Left cardiac atrium (tissue), 4 donors: ENCODE results near the gene ADGRV1. TPM values are rescaled to one million over a fixed set of nuclear protein-coding genes. Genes with fewer than 3 reads are reported as not detected.
A peak's percentile ranks its signal among the peaks of the same experiment; 100 is the strongest.

ENCODE experiments used
- ATAC-seq, 2 donors: fragments of 200-7000 bp; cut with Tn5 transposase; one replicate each; pipeline ENCODE4 v1.9.1; 2020; ENCODE audit warnings: mild to moderate bottlenecking in 2 of 2, moderate library complexity in 2 of 2
- DNase-seq: peaks from one replicate; pipeline ENCODE4 v3.0.0-alpha.2; 2020
- intact Hi-C, 2 donors: fragments of 100-400 bp; cut with DNase I; formaldehyde crosslinking; loops; one replicate each; pipeline versions ENCODE4 v1.14.1 to v1.15.1; 2022 to 2023
- total RNA-seq, 2 donors: library from RNA; stranded (reverse); fragmentation: NEBNext Ultra II Directional; extraction: Animal tissue kit (Norgen Biotek cat#: 25700); gene quantifications; one replicate each; pipeline ENCODE4 v1.2.1, GENCODE V29; 2021
- donor health status: DM: no; HTN: yes; CAD: no.
- donor health status: DM: no; HTN: yes; CAD: no; lungs with severe emphysema.
- donor health status: DM: yes; HTN: yes; CAD: no.
- donor health status: Dilated cardiomyopathy.

ADGRV1 gene
- total RNA-seq, 2 donors from 2014 or later: 0.32 to 0.60 TPM

DNA sequence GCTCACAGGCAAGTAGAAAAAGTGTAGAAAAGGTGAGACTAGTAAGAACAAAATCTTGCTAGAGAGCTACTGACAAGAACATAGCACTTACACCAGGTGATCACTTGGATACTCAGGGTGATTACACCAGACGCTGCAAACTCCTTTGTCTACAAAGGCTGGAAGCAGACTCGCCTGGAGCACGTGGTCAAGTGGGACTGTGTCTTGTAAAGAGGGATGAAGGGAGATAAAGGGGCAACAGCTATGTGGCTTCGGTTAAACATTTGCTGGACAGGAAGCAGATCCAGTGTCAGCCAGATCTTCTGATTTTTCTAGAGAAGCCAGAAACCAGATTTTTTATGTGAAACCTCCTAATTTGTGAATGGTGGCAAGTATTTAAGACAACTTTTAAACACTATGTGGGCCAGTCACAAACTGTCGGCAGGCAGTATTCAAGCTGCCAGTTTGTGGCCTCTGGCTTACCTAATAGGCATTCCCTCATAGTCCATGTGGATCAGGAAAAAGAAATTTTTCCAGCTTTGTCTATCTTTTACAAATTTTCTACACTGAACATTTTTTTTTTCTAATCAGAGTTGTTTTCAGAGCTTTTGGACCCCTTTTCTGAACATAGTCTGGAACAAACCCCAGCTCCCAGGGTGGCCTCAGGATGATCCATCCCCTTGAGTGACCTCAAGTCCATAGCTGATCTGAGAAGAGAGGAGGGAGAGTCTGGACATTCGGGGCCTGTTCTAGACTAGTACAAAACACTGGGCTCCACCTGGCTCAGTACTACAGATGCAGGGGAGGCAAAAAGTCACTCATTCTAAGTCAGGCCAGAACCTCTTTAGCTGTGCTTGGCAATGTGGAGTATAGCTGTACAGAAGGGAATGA is 561.6 kb downstream of the ADGRV1 start:
- intact Hi-C loops: loop anchor here (10.0 kb wide), 2 partner anchors 95 to 165 kb away; no protein-coding TSS in a partner anchor
- no peak for DNase-seq

DNA sequence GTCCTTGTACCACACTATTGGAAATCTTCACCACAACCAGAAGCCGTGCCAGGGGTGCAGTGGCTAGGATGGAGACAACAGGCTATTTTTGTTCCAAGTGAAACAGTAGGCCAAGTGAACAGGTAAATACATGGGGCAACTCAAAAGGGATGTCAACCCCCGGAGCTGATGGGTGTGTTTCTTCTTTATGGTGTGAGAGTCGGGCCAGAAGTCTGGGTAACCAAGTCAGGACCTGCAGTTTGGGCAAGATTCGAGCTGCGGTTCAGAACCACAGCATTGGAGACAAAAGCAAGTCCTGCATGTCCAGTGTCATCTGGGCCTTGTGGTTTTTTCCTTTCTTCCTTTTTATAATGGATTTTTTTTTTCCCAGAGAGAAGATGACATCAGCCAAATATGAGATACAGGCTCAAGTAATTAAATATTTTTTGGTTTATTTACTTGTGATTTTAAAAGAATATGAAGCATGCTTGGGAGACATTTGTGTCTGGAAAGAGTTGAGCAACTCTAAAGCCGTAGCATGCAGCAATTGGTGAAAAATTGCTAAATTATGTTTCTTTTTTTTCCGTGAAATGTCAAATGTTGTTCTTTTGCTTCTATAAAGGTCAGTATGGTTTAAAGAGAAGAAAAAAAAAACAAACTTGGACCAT is 562.9 kb downstream of the ADGRV1 start:
- ATAC-seq: no peak
- DNase-seq: no peak
- intact Hi-C loops: loop anchor here in 1 of 2 donors (10.0 kb wide), 1 partner anchor 93 kb away; no protein-coding TSS in a partner anchor

More for the DNA sequence above, 561.6 kb downstream of the ADGRV1 start:
- peak; percentile 69 to 71 for ATAC-seq

DNA sequence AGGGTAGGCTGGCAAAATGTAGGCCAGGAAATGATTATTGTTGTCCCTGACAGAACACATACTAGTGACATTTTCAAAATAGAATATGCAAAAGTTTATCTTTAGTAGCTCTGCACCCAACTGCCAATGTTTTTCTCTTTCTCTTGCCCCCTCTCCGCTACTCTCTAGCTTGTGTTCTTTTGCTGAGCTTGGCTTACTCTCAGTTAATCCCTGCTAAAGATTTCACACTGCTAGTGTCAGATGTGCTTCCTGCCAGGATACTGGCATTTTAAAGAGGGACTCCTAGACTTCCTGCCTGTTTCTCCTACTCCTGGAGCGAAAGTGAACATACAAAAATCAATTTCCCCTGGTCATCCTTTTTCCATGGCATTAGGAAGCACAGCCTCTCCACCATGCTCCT is 564.1 kb downstream of the ADGRV1 start:
- ATAC-seq: peak in 1 of 2 donors; percentile 56
- intact Hi-C loops: loop anchor here in 1 of 2 donors (10.0 kb wide), 1 partner anchor 92 kb away; no protein-coding TSS in a partner anchor

DNA sequence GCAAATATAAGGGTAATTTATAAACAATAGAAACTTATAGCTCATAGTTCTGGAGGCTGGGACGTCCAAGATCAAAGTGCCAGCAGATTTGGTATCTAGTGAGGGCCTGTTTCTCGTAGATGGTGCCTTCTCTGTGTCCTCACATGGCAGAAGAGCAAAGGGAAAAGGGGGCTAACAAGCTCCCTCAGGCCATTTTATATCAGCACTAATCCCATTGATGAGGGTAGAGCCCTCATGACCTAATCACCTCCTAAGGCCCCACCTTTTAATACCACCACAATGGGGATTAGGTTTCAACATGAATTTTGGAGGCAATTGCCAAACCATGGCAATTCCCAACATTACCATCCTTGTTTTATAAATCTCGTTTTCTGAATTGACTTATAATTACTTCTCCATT is 564.7 kb downstream of the ADGRV1 start:
- no peak for ATAC-seq
- intact Hi-C loops: loop anchor here in 1 of 2 donors (10.0 kb wide), 1 partner anchor 92 kb away; no protein-coding TSS in a partner anchor
- DNase-seq: no peak

More for the DNA sequence above, 564.1 kb downstream of the ADGRV1 start:
- no peak for DNase-seq

DNA sequence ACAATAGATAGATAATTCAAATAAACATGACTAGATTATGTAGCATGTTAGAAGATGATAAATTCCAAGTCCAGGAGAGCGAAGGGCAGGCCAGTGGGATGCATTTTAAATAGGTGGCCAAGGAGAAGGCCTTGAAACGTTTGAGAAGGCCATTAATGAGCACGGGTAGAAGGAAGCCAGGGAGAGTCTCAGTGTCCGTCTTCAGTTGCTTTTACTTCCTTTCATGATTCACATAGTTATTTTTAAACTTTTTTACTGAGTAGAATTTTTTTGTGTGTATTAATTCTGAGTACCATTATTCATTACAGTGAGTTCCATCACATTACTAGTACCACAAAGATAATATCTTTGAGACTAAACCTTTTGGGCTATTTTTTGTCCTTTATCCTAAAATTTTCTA is 565.3 kb downstream of the ADGRV1 start:
- ATAC-seq: no peak
- DNase-seq: no peak
- intact Hi-C loops: loop anchor here in 1 of 2 donors (10.0 kb wide), 1 partner anchor 91 kb away; no protein-coding TSS in a partner anchor

DNA sequence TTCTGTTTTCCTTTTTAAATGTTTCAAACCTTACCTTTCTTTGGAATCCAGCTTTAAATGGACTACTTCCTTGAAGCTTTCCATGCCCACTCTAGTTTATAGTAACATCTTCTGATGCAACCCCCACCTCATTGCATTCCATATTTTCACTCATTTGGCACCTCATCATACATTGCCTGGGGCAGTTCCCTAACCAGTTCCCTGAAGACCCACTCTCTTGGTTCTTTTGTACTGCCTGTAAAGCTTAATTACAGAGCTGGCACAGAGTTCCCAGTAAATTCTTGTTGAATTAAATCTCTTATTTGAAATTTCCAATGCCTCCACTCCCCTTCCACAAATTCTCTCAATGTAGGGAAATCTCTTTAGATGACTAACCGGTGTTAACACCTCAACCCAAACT is 567.3 kb downstream of the ADGRV1 start:
- no peak for DNase-seq
- intact Hi-C loops: loop anchor here in 1 of 2 donors (10.0 kb wide), 1 partner anchor 89 kb away; no protein-coding TSS in a partner anchor
- no peak for ATAC-seq

DNA sequence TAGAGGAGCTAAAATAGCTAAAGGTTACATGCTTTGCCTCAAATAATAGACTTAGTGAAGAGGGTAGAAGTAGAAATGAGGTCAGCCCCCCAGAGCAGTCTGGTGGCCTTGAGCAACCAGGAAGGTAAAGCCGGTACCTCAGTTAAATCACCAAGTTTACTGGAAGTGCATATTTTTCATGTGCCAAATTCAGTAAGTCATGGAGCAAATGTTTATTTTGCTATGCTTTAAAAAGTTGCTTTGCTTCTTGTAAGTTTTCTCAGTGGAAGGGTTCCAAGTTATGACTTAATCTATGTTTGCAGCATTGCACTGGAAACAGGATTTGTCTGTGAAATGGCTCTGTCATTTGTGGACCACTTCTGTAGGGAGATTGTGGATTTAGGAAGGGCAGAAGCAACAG is 567.9 kb downstream of the ADGRV1 start:
- intact Hi-C loops: loop anchor here in 1 of 2 donors (10.0 kb wide), 1 partner anchor 88 kb away; no protein-coding TSS in a partner anchor
- ATAC-seq (peak; percentile 29 to 67), DNase-seq (no peak)

DNA sequence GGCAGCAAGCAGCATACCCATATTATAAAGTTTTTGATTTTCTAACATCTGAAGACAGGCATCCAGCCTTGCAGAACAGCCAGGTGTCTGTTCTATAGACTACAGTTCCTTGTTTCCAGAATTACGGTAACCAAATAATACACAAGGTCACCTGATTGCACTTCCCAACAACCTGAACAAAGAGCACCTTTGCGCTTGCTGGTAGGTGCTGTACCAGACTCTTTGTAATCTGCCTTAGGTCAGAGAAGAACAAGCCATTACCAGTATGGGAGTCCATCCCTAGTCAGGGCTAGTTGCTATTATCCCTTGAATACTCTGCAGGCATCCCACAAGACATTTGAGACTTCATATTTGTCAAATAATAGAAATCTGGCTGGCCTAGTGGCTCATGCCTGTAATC is 568.3 kb downstream of the ADGRV1 start:
- DNase-seq (no peak), ATAC-seq (peak in 1 of 2 donors; percentile 14)
- intact Hi-C loops: loop anchor here in 1 of 2 donors (10.0 kb wide), 1 partner anchor 88 kb away; no protein-coding TSS in a partner anchor

DNA sequence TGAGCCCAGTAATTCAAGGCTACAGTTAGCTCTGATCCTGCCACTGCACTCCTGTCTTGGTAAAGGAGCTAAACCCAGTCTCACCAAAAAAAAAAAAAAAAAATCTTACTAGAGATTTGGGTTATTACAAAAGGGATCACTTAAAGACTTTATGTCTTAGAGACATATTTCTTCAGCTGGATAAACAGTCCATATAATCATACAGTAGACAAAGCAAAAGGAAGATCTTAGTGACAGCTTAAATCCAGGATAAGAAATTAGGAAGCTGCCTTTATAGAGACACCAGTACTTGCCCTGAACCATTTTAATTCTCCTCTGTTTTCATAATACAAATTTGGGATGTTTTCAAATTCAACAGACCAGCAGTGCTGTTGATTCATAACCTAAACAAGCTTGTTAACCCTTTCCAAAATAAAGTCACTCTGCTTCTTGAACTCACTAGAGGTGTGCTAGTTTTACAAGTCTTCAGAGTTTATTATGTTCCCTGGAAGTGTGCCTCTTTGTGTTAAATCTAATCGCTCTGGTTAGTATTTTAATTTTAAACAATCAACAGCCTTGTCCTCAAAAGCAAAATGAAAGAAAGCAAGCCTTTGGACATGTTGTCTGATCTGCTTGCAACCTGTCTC is 569.0 kb downstream of the ADGRV1 start:
- DNase-seq: no peak
- intact Hi-C loops: loop anchor here in 1 of 2 donors (10.0 kb wide), 1 partner anchor 87 kb away; no protein-coding TSS in a partner anchor
- ATAC-seq: no peak

DNA sequence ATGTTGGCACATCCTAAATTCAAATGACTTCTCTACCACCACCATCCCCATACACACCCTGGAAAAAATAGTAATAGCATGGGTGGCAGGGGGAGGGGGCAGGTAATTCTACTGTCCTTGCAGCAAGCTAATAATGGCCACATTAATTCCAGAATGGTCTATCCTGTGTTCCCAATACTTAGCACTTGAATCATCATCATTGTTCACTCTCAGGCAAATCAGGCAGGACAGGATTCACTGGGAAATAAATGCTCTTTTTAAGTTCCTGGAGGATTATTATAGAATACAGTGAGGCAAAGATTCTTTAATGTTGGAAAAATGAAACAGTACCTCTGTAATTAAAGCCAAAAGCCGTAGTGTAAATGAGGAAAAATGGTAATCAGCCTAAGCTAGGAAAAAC is 570.0 kb downstream of the ADGRV1 start:
- ATAC-seq (no peak), DNase-seq (no peak)
- intact Hi-C loops: loop anchor here in 1 of 2 donors (10.0 kb wide), 1 partner anchor 86 kb away; no protein-coding TSS in a partner anchor

DNA sequence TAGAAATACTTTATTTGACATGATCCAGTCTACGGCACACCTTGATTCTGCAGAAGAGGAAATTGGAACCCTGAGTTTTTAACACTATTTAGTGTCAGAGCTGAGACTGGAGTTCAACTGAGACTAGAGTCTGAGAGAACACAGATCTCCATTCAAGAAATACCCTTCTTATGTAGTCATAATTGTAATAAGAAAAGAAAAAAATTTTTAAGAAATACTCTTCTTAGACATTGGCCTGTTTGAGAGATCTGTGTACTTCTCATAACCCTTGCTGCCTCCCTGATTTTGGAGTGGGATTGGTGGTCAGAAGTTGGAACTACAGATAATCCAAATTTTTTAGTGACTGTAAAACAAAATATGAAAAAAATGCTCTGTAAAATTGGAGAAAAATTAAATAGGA is 571.2 kb downstream of the ADGRV1 start:
- intact Hi-C loops: loop anchor here in 1 of 2 donors (10.0 kb wide), 1 partner anchor 85 kb away; no protein-coding TSS in a partner anchor
- ATAC-seq (no peak), DNase-seq (no peak)

DNA sequence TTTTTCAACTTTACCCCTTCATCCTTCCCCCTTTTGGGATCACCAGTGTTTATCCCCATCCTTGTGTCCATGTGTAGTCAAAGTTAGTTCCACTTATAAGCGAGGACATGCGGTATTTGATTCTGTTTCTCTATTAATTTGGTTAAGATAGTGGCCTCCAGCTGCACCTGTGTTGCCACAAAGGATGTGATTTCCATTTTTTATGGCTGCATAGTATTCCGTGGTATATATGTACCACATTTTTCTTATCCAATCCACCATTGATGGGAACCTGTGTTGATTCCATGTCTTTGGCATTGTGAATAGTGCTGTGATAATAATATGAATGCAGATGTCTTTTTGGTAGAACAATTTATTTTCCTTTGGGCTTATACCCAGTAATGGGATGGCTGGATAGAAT is 572.2 kb downstream of the ADGRV1 start:
- no peak for DNase-seq
- no peak for ATAC-seq
- intact Hi-C loops: no loop called here

DNA sequence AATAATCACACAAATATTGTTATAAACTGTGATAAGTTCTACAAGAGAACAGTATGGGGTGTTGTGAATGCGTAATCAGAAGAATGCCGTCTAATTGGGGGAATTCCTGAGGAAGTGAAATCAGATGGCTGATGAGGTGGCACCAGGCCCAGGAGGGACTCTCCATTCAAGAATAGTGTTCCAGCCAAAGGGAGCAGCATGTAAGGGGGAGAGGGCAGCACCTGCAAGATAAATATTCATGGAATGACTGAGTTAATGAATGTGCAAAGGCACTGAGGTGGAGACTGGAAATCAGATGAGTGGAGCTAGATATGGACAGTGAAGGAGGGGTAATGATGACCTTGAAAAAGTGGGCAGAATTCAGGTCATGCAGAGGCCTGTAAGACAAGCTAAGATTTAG is 574.0 kb downstream of the ADGRV1 start:
- DNase-seq: no peak
- ATAC-seq: no peak
- intact Hi-C loops: no loop called here

DNA sequence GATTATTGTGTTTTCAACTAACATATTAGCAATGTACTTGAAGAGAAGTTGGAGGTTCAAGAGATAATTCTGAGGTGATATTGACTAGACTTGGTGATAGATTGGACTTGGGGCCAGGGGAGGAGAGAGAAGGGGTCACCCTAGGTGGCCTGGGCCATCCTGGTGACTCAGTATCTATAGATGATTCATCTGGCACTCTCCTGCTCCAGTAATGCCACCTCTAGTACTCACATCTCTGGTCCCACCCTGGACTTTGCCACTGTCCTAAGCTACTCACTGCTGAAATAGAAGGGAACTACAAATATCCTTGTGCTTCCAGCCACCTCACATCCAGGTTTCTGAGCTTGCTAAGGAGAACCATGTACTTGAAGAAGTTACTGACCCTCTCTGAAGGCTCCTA is 574.6 kb downstream of the ADGRV1 start:
- ATAC-seq (no peak), DNase-seq (no peak)
- intact Hi-C loops: no loop called here

DNA sequence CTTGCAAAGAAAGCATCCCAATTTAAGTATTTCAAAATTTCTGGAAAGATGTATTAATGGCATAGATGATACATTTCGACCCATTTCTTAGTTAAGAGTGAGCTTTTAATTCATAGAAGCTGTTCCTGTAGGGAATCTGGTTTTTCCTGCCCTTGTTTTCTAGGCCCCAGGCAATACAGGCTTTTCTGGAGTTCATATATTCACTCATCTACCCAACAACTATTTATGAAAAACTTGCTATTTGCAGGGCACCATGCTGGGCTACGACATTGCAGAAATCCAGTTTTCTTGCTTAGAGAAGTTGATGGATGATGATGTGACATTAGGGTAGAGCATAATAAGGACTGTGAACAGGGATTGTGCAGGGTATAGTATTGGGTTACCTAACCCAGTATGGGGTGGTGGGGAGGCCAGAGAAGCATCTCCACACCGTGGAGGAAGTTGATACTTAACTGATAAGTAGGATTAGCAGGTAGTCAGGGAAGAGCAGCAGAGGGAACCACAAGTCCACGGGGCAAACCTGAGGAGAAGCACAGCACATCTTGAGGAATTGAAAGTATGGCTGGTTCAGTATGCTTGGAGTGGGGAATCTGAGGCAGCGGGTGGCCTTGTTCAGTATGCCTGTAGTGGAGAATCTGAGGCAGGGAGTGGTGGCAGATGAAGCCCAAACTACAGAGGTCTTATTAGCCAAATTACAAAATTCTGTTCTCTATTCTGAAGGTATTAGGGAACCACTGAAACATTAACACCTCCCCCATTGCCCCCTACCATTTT is 577.1 kb downstream of the ADGRV1 start:
- intact Hi-C loops: no loop called here
- ATAC-seq: no peak
- no peak for DNase-seq

DNA sequence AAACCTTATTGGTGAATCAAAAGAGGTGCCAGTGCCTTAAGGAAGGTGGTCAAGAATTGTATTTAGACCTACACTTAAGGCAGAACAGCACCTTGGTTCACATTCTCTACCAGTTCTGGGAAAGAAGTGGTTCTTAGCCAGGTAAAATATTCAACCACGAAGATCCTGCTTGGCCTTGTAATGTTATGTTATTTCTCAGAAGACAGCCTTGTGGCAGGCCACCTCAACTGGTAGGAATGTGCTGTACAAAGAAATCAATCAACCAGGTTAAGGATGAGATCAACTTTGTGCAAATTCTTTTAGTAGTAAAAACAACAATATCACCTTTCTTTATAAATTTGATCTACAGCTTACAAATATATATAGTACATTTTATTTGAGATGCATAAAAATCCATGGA is 577.7 kb downstream of the ADGRV1 start:
- ATAC-seq (no peak), DNase-seq (no peak)
- intact Hi-C loops: no loop called here

DNA sequence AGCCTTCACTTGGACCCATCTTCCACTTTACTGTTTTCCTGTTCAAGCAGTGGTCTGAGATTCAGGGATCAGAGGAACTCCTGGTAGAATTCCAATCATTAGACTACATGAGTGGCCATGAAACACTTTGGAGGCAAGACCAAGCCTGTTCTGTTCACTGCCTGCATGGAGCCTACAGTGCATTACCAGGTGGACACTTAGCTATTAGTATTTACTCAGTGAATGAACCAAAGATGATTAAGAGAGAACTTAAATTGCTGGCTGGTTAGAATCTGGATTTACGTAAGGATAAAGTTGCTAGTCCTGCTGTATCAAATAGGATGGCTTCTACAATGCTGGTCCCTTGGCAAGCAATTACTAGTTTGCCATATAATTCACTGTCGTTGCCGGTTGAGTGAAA is 579.0 kb downstream of the ADGRV1 start:
- no peak for DNase-seq
- ATAC-seq: no peak
- intact Hi-C loops: no loop called here

DNA sequence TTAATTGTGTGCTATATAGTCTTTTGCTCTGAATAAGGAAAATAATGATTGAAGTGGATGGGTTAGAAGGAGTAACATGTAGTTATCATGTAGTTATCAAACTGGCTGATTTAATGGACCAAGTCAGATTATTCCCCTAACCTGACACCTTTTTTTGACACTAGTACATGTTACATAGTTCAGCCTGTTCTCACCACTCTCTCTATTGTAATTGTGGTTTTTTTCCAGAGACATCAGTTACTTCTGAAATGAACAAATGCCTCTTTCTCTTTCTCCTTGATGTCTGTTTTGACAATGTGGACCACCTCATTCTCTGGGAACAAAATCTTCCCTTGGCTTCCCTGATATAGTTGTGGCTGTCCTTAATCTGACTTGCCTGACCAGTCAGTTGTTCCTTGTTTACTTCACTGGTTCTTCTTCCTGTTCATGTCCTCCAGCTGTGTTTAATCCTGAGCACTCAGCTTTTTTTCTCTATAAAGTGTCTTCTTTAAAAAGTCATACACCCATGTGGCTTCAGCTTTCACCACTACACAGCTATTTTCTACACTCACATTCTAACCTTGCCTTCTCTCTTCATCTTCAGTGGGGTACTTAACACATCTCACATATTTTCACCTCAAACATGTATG is 581.1 kb downstream of the ADGRV1 start:
- DNase-seq (no peak), ATAC-seq (peak in 1 of 2 donors; percentile 47)
- intact Hi-C loops: no loop called here
